SK-N-MC (cell line): Measurements from ENCODE around the gene RPL6.

Experiments used
- EZH2 ChIP-seq: fragments of 200-600 bp; sonication (generic); IDR thresholded peaks from one replicate; pipeline ENCODE4 v1.6.1; 2017; ENCODE audit warnings: antibody characterized with exemption
- FOXP2 ChIP-seq: optimal IDR thresholded peaks from 2 replicates; pipeline ENCODE3; 2011; ENCODE audit warnings: mild to moderate bottlenecking, moderate library complexity; ENCODE audit not compliant: insufficient read depth; ENCODE audit errors: extremely low read length, control extremely low read depth
- POLR2AphosphoS5 ChIP-seq: IDR thresholded peaks from 2 replicates; pipeline ENCODE4 v1.6.1; 2012; ENCODE audit warnings: mild to moderate bottlenecking, low read depth, low read length, borderline replicate concordance

DNA sequence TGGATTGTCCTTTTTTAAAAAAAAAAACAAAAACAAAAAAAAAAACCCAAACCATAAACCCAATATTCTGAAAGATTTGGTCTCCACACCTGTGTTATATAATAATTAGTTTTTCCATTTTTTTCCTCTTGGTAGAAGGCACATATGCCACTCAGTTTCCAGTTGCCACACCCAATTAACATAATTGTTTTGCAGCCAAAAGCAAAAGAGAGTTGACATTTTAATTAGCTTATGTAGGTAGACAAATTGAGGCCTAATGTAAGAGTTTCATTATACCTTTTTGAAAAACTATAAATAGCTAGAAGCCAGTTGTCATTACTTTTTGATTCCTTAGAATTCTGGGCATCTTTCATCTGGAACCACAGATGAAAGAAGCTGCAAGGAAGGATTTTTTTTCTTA is 30.4 kb upstream of the RPL6 start:
- TF ChIP-seq EZH2 (no peak), POLR2AphosphoS5 (no peak), FOXP2 (no peak)
